Large intestine (tissue), 1 donor: Measurements from ENCODE around the gene KCNH2. TPM values are rescaled to one million over a fixed set of nuclear protein-coding genes. Genes with fewer than 3 reads are reported as not detected.

Experiments
- polyA plus RNA-seq: library from polyadenylated mRNA; unstranded; fragments of 120-200 nt; gene quantifications from one replicate; pipeline ENCODE4 v1.2.1, GENCODE V29; 2013

KCNH2 gene
- polyA plus RNA-seq, 1 donor: 8.1 TPM

Other genes with a start within 250 kb of the KCNH2 start
- 9.0 TPM for gene GIMAP5, start 240.9 kb downstream of the KCNH2 start, polyA plus RNA-seq
- gene TMEM176B, start 178.0 kb downstream of the KCNH2 start, polyA plus RNA-seq: 291 TPM
- gene TMEM176A, start 177.6 kb downstream of the KCNH2 start, polyA plus RNA-seq: 300 TPM
- 206 TPM for gene AOC1, start 125.8 kb downstream of the KCNH2 start, polyA plus RNA-seq
- gene NOS3, start 12.7 kb upstream of the KCNH2 start, polyA plus RNA-seq: 10.3 TPM
- gene ATG9B, start 46.2 kb upstream of the KCNH2 start, polyA plus RNA-seq: 1.8 TPM
- 24.2 TPM for gene ABCB8, start 50.1 kb upstream of the KCNH2 start, polyA plus RNA-seq
- 6.9 TPM for gene ASIC3, start 70.2 kb upstream of the KCNH2 start, polyA plus RNA-seq
- 12.8 TPM for gene CDK5, start 79.6 kb upstream of the KCNH2 start, polyA plus RNA-seq
- gene SLC4A2, start 81.3 kb upstream of the KCNH2 start, polyA plus RNA-seq: 107 TPM
- 90.4 TPM for gene FASTK, start 102.5 kb upstream of the KCNH2 start, polyA plus RNA-seq
- gene TMUB1, start 105.2 kb upstream of the KCNH2 start, polyA plus RNA-seq: 61.8 TPM
- 58.0 TPM for gene AGAP3, start 108.2 kb upstream of the KCNH2 start, polyA plus RNA-seq
- gene GBX1, start 189.4 kb upstream of the KCNH2 start, polyA plus RNA-seq: 0.07 TPM
- gene ASB10, start 208.9 kb upstream of the KCNH2 start, polyA plus RNA-seq: not detected
- gene H2BK1, start 232.2 kb upstream of the KCNH2 start, polyA plus RNA-seq: not detected
- 19.1 TPM for gene ABCF2, start 248.9 kb upstream of the KCNH2 start, polyA plus RNA-seq